ENCODE results near the gene CYFIP2. TPM values are rescaled to one million over a fixed set of nuclear protein-coding genes. Genes with fewer than 3 reads are reported as not detected.

The CYFIP2 gene
- total and polyA plus RNA-seq, 11 donors: 23.2 to 62.7 (median 37.4) TPM

DNA sequence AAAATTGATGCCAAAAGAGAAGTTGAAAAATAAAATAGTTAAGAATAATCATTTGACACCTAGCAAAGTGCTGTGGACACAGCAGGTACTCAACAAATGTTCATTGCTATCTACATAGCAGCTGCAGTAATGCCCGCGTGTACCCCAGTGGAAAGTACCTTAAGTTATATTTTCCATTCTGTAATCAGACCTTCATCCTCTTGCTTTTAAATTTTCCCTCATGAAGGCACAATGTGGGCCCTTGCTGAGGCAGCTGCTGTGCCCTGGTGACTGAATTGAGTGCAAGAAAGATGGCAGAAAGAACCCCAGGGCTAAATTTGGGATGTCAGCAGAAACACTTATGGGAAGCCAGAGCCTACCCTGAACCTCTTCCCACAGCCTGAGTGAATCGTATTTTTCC lies 65.9 kb downstream of the CYFIP2 start:
- no peak overlapping the region for H3K27ac ChIP-seq
- peaks cover 0 to 50% (median 11%) of the 10 kb centered on the region in 9 donors for H3K36me3 ChIP-seq
- TF ChIP-seq POLR2A (IDR thresholded peaks at IDR 0.05): no peak
- TF ChIP-seq CTCF (IDR thresholded peaks at IDR 0.05): no peak
- 66 to 86% (median 84%) methylated on average over 3 of the region's 3 CpGs for WGBS, 4 donors
- intact Hi-C loops (cut with DNase I): loop anchor here in 1 of 10 donors (5.0 kb wide), 2 partner anchors 140 to 385 kb away; no protein-coding TSS in a partner anchor
- no peak for DNase-seq
- no peak for ATAC-seq
- peaks cover 0 to 19% (median 0%) of the 10 kb centered on the region in 12 donors for H3K4me1 ChIP-seq
- no peaks in the 10 kb centered on the region for H3K27me3 ChIP-seq
- H3K9me3 ChIP-seq: no peaks in the 10 kb centered on the region
- H3K4me3 ChIP-seq: no peak overlapping the region

- peak in 2 of 4 donors; percentile 29 to 60 for ATAC-seq
These were observed 69.9 kb downstream of the CYFIP2 start for GRCh38 chr5:157335534-157336422.

DNA sequence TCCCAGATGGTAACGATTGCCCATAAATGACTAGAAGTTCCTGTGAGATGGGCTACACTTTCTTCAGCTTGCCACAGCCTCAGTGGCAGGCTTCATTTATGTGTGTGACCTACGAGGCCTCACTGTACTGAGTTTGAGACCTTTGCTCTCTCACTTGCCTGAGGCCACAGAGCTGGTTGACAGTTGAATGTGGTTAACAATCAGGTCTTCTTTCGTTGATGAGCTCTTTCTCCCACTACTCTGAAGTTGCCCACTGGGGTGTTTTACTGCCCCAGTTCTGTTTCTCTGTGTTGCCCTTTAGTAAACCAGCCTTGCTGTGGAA lies 70.5 kb downstream of the CYFIP2 start:
- Histone ChIP-seq H3K4me1 (peaks cover 0 to 14% (median 0%) of the 10 kb centered on the region in 12 donors), H3K36me3 (peaks cover 0 to 77% (median 7%) of the 10 kb centered on the region in 9 donors), H3K27ac (peak overlapping the region in 1 of 12 donors; percentile 60), H3K9me3 (peaks cover 0 to 5% (median 0%) of the 10 kb centered on the region in 12 donors), H3K4me3 (no peak overlapping the region), H3K27me3 (no peaks in the 10 kb centered on the region)
- no peak for TF ChIP-seq CTCF (IDR thresholded peaks at IDR 0.05)
- TF ChIP-seq POLR2A (IDR thresholded peaks at IDR 0.05): no peak
- WGBS, 4 donors: 64 to 84% (median 75%) methylated on average over 3 of the region's 3 CpGs
- intact Hi-C loops (cut with DNase I): no loop called here
- ATAC-seq: no peak
- no peak for DNase-seq

More at GRCh38 chr5:157335534-157336422, 69.9 kb downstream of the CYFIP2 start:
- Histone ChIP-seq H3K4me1 (peaks cover 0 to 14% (median 0%) of the 10 kb centered on the region in 12 donors), H3K36me3 (peaks cover 0 to 77% (median 10%) of the 10 kb centered on the region in 9 donors), H3K27ac (peak overlapping the region in 4 of 12 donors; percentile 3 to 60 (median 26)), H3K27me3 (no peaks in the 10 kb centered on the region), H3K4me3 (no peak overlapping the region), H3K9me3 (peaks cover 0 to 5% (median 0%) of the 10 kb centered on the region in 12 donors)
- TF ChIP-seq CTCF (IDR thresholded peaks at IDR 0.05) (no peak), POLR2A (IDR thresholded peaks at IDR 0.05) (no peak)
- no peak for DNase-seq
- 63 to 86% (median 72%) methylated on average over 8 of the region's 8 CpGs for WGBS, 4 donors
- intact Hi-C loops (cut with DNase I): no loop called here

DNA sequence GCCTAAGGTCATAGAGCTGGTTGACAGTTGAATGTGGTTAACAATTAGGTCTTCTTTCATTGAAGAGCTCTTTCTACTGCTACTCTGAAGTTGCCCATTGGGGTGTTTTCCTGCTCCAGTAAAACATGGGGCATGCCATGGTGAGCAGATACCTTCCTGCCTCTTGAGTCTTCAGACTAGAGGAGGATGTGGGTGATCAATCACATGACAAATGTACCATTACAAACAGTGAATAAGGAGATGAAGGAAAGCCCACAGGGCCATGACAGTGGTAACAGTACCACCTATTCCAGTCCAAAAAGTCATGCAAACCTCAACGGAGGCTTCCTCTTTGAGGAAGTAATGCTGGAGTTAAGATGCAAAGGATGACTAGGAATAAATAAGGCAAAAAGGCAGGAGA lies 73.5 kb downstream of the CYFIP2 start:
- ATAC-seq (no peak), DNase-seq (no peak)
- no peaks in the 10 kb centered on the region for H3K27me3 ChIP-seq
- peaks cover 0 to 63% (median 5%) of the 10 kb centered on the region in 9 donors for H3K36me3 ChIP-seq
- TF ChIP-seq POLR2A (IDR thresholded peaks at IDR 0.05) (no peak), CTCF (IDR thresholded peaks at IDR 0.05) (no peak)
- H3K4me3 ChIP-seq: no peak overlapping the region
- WGBS, 4 donors: 89 to 93% (median 90%) methylated on average over 1 of the region's 1 CpG
- no peak overlapping the region for H3K27ac ChIP-seq
- intact Hi-C loops (cut with DNase I): no loop called here
- H3K4me1 ChIP-seq: peaks cover 0 to 14% (median 0%) of the 10 kb centered on the region in 12 donors
- peaks cover 0 to 5% (median 0%) of the 10 kb centered on the region in 12 donors for H3K9me3 ChIP-seq
